ENCODE data around the gene MMAB.

- no peak for TF ChIP-seq CTCF (IDR thresholded peaks at IDR 0.05)
- no peak for TF ChIP-seq POLR2A (IDR thresholded peaks at IDR 0.05)
- no peak for TF ChIP-seq POLR2AphosphoS5 (IDR thresholded peaks at IDR 0.05)
Observed at GRCh38 chr12:109513051-109513450, 60.3 kb downstream of the MMAB start.
